GM20431 (cell line): Measurements from ENCODE around the gene NUDT13.

Source experiments
- in situ Hi-C: fragments of 300-500 bp; cut with MseI, MboI; formaldehyde crosslinking; loops from one replicate; pipeline ENCODE4 v1.15.0; 2020; ENCODE audit warnings: low sequenced_read_pairs; ENCODE audit not compliant: unreplicated experiment

Gene NUDT13

DNA sequence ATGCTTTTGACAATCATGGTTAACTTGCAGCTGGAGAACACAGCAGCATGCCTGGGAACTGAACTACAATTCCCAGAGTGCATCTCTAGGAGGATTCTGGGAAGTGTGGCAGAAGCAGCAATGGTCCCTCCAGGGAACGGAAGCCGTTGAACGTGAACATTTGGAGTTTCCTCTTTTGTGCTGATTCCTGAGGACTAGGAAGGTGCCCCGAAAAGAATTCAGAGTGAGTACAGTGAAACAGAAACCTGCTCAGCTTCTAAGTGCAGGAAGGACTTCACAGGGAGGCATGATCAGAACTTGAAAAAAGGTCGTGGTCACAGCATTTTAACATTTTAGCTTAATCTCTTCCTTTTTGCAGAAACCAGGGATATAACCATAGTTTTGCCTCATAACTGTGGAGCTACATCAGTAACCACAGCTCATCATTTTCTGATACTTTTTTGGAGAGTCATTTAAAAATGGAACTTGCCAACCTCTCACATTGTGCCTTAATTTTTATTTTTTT, at the start of gene NUDT13:
TSS of gene NUDT13 (plus strand) at position 111 of the 505 bp plus-strand sequence. CDS start 3,911 bp downstream, outside the sequence.
- in situ Hi-C loops: no loop called here

DNA sequence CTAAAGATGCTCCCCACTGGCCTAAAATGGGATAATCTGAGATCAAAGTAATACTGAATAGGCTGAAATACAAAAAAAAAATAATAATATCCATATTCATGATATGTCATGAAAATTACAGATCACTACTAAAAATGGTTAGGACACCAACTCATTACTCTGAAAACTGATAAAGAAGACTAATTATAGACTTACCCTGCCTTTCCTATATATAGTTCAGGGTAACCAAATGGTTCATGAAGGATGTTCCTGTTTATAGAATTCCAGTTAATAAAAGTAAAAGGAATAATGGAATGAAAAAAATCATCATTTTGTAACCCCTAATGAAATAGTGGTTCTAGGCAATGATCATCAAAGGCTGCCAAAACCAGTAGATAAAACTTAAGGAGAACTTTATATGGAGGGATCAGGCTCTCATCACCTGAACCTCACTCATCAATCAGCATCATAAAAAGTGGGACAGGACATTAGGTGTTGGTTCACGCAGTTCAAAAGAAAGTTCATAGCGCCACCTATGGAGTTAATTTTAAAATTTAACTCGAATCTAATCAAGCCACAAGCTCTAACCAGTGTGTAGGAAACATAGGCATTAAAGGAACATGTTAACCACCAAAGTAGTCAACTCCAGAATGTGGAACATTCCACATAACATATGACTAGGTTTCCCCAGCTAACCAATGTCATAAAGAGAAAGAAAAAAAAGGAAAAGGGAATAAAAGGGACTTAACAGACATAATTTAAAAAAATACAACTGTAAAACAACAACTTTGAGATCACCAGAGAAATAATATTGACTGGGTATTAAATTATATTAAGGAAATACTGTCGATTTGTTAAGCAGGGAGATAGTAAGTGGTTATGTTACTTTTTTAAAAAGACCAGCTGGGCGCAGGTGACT, 49.3 kb upstream of the NUDT13 start:
- in situ Hi-C loops: no loop called here

DNA sequence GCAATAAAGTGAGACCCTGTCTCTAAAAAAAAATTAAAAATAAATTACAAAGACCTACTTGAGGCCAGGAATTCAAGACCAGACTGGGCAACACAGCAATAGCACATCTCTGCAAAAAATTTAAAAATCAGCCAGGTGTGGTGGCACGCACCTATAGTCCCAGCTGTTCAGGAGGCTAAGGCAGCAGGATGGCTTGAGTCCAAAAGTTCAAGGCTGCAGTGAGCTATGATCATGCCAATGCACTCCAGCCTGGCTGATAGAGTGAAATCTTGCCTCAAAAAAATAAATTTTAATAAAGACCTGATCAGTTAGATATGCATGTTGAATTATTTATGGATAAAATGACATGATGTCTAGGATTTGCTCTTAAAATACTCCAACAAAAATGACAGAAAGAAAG, 48.5 kb upstream of the NUDT13 start:
- in situ Hi-C loops: no loop called here

DNA sequence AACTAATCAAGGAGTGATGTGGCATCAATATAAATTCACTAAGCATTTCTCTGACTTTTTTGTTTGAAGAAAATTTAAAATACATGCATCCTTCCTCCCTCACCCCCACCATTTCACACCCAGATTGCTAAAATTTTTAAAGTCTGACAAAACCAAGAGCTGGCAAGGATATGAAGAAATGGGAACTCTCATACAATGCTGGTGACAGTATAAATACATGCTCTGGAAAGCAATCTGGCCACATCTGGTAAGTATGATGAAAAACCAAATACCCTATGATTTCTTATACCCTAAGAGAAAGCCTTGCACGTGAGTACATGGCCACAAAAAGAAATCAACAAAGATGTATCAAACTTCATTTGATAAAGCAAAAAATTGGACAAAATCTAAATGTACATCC, 44.8 kb upstream of the NUDT13 start:
- in situ Hi-C loops: no loop called here

DNA sequence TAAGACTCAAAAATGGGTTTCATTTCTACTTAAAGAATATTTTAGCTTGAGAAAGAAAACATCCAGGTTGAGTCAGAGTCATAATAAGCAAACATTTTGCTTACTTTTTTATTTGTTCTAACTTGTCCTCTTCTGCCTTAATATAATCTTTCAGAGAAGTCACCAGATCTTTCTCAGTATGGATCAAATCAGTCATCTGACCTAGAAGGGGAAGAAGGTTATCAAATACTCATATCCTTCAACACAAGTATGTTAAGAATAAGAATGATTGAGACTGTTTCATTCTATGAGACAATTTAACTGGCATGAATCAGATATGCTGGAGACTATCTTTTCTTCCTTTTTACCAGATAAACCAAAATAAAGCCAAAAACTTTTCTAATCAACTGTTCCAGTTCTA, 36.6 kb upstream of the NUDT13 start:
- in situ Hi-C loops: no loop called here

DNA sequence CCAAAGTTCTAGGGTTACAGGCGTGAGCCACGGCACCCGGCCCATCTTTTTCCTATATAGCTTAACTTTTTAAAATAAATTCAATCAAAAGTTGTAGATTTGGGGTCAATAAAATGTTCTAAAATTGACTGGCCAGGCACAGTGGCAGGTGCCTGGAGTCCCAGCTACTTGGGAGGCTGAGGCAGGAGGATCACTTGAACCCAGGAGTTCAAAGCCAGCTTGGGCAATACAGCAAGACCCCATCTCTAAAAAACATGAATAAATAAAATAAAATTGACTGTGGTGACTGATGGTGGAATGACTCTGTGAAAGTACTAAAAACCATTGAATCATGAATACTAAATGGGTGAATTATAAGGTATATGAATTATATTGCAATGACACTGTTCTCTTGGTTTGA, 34.4 kb upstream of the NUDT13 start:
- in situ Hi-C loops: no loop called here

DNA sequence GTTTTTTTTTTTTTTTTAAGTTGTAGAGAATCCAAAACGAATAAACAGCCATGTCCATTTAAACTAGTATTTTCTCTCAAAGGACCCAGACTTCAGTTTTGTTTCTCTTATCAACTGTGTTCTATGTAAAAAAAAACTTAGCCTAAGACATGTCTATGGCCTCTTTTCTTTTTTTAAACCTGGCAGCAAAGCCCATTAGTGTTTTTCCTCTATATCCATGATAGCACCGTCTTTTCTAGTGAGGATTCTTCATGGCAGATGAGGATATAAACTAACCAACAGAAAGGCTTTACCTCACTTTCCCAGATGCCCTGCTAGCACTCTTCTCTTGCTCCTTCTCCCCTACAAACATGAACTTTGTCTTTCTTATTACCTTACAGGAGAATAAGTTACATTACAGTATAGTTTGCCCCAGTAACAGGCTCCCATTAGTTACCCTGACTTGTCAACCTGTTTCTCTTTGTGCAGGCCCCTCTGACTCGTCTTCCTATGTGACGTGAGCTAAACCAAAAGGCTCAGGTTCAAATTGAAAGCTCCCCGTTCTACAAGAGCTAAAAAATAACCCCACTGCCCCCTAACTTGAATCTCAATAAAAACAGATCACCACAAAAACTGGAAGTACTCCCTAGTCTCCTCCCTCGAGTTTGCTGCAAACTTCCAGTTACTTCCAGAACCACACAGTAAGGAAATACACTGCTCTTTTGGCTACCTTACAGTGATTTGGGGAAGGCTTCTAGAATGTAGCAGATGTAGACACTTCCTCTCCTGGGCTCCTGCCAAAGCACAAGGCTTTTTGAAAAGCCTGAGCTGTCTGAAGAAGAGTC, 33.7 kb upstream of the NUDT13 start:
- in situ Hi-C loops: no loop called here

DNA sequence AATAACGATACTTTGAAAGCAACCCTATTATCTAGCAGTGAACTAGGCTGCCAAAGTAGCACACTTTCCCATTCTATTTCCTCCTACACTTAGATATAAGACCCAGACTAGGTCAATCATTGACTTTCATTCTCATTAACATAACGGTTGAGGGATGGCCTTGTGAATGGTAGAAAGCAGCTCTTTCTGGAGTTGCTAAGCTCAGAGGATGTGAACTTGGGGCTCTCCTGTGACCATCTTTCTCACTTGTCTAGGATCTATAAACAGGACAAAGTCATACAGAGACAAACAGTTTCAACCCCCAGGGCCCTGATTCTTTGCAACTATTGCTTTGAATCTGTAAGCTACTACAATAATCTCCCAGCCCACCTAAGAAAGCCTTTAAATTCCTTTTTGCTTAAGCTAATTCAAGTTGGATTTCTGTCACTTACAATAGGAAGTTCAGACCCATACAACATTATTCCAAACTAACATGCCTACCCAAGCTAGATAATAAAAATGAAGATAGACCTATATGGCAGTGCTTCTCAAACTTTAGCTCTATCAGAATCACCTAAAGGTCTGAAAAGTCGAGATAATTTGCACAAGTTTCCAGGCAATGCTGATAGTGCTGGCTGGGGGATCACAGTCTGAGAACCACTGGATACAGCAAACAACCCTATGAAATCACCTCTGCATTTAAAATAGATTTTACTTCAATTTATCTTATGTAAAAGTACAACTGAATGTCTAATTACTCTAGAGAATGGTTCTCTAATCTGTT, 30.3 kb upstream of the NUDT13 start:
- in situ Hi-C loops: no loop called here

DNA sequence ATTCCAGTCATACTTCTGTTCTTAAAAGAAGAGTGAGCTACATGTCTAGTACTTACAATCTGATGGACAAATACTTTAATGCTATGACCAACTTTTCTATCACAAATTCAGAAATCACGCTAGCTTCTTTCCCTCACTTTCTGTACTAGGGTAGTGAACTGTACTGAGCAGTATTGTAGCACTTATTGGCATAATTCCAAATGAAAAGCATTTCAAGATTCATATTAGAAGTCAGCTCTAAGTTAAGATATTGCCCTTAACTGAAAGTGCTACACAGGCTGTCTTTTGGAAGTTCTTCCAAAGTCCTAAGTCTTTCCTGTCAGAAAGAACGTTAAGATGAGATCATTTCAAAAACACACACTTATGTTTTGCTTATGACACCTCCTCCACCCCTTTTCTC, 27.0 kb upstream of the NUDT13 start:
- in situ Hi-C loops: no loop called here

DNA sequence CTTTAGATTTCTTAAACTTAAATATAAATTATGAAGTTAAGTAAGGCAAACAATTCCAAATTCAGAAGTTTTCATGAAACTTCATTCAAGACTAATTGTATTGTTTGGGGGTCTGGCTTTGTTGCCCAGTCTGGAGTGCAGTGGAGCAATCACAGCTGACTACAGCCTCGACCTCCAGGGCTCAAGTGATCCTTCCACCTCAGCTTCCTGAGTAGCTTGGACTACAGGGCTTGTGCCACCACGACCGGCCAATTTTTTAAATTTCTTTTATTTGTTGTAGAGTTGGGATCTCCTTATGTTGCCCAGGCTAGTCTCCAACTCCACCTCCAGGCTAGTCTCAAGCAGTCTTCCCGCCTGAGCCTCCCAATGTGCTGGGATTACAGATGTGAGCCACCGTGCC, 26.0 kb upstream of the NUDT13 start:
- in situ Hi-C loops: no loop called here

DNA sequence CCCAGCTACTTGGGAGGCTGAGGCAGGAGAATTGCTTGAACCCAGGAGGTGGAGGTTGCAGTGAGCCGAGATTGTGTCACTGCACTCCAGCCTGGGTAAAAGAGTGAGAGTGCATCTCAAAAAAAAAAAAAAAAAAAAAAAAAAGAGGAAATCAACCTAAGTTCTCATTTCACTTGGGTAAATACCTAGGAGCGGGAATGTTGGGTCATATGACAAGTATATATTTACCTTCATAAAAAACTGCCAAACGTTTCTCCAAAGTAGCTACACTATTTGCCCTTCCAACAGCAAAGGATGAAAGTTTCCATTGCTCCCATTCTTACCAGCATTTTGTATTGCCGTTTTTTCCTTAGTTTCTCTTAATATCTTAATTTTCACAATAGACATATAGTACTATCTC, 23.4 kb upstream of the NUDT13 start:
- in situ Hi-C loops: no loop called here

DNA sequence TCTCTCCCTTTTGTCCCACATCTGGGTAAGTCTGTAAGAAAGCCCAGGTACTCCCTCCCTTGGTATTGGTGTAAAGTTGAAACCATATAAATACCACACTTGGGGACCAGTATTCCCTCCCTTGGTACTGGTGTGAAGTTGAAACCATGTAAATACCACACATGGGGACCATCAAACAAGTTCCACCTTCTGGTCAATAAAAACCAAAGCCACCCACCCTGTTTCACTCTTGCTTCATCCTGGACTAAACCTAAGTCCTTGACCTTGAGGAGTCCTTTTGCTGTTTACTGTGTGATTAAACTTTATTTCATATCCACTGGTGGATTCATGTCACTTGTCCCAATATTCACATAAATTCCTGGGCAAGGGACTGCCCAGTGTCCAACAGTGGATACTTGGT, 22.0 kb upstream of the NUDT13 start:
- in situ Hi-C loops: no loop called here

DNA sequence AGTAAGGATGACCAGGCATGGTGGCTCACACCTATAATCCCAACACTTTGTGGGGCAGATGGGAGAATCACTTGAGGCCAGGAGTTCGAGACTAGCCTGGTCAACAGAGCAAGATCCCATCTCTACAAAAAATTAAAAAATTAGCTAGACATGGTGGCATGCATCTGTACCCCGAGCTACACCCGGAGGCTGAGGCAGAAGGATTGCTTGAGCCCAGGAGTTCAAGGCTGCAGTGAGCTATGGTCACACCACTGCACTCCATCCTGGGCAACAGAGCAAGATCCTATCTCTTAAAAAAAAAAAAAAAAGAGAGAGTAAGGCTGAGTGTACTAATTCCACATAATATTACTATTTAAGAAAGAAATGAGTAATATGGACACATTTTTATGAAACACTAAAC, 17.4 kb upstream of the NUDT13 start:
- in situ Hi-C loops: no loop called here

DNA sequence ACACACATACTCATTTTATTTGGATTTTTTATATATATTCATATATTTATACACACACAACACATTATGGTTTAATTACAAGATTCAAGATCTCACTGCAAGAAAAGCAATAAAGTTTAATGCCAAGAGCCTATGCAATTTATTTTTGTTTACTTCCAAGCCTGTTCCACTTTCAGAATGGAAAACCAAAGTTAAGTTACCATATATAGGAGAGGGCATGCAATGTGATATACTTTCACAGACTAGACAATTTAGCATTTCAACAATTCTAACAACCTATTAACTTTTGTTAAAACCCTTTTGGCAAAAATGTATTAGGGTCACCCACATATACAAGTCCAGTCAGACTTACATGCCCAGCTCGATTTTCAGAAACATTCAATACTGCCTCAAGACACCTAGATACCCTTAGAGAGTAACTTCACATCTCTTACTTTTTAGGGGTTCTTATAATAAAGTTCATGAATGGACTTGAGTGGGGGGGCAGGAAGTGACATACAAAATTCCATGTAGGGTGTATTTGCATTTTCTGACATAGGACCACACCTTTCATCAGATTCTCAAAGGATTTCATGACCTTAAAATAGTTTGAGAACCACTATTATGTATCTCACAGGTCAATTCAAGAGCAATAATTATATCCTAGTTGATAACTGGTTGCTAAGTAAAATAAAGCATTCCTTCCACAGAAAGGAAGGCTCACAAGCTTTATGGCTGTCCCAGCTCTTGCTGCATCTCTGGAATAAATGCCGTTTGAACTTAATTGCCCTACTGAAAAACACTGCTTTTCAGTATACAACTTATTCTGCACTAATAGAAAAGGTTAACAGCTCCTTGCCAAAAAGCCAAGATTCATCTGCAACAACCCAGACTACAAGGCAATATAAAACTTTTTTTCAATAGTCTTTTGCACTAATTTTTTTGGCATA, 16.1 kb upstream of the NUDT13 start:
- in situ Hi-C loops: no loop called here

DNA sequence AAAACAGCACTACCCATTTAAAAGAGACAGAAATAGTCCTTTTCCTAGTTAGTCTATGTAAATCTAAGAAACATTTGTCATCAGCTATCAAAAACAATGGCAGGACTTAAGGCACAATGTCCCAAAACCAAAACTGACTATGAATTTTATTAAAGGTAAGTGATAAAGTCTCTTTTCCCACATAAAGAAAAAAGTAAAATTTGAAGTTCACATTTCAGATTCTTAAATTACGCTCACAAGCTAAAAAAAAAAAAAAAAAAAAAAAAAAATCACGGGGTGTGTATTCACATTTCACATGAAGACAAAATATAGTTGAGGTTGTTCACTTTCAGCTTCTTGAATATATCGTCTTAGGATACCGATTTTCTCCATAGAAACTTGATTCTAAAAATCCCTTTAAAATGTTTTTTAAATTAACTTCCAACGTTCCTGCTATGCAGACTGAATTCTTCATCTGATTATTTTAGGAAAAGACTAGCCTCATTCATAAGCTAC, 15.2 kb upstream of the NUDT13 start:
- in situ Hi-C loops: no loop called here

DNA sequence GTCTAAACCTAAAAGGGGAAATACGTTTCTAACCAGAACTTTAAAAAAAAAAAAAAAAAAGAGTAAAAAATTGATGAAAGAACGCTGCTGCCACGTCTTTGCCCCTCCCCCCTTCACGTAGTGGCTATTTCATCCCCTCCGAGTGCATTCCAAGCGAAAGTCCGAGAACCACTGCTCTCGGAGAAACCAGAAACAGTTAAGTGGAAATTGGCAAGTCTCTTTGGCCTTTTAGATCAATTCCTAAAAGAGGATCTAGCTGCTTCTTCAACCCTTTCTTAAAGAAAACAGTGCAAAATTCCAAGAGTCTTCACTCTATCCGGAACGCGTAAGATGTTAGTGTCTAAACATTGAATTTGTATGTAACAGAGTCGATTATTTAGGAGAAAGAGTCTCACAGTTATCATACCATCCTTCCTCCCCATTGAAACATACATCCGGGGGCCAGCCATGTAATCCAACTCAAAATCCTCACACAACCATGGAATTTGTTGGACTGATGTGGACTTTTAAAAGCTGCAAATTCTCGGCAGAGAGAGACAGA, 14.7 kb upstream of the NUDT13 start:
- in situ Hi-C loops: no loop called here

DNA sequence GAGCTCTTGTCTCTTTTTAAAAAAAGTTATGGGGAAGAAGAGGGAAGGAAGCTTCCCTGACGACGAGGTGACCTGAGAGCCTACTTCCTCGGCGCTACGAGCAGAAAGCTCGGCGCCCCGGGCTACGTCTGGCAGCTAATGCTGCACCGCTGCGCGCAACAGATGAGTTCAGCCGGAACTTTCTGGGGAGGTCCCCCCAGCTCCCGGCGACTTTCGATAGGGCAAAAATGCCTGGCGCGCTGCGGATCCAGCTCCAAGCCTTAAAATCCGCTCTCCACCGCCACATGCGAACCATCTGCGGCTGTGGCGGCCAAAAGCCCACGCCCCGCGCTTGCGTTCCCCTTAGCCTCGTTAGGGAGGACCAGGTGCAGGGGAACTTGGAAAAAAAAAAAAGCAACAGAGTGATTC, 14.2 kb upstream of the NUDT13 start:
- in situ Hi-C loops: no loop called here

DNA sequence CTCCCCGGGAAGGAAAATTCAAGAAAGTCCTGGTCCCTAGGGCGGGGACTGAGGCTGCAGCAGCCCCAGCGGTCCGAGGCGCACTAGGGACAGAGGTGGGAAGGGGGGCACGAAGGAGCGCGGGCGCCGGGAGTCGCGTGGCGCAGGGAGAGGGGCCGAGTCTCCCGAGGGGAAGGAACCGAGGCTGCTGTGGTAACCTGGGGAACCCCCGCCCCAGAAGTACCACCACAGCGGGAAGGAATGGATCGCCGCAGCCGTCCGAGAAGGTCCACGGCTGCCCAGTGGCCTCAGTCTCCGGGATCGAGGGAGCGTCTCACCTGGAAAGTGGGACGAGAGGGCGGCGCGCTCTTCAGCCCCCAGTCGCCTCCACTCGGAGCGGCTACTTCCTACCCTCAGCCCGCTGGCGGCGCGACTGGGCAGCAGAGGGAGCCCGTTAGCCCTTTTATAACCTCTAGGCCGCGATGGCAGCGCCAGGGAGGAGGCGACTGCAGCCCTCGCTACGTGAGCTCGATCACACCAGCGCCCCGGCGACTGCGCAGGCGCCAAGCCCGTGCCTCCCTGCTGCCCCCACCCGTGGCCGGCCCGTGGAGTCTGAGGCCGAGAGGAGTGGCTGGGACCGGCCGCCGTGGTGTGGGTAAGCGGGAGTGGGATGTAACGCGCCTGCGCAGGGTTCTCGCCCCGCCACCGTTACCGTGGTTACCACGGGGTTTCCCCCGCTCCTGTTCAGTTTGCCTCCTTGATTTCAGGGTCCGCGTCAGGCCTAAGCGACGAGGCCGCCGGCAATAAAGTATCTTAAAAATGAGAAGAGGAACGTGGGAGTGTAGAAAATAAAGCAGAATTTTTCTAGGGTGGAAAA, 13.6 kb upstream of the NUDT13 start, which contains the start of gene P4HA1:
TSS of gene P4HA1 (minus strand) at position 418 of the 856 bp plus-strand sequence. CDS start 21,983 bp downstream, outside the sequence.
- in situ Hi-C loops: no loop called here
